SK-N-SH treated with all-trans-retinoic acid at 6 μM for 48 hours (cell line): Measurements from ENCODE around the gene PPP6C.
A peak's percentile ranks its signal among the peaks of the same experiment; 100 is the strongest.

Experiments
- ATAC-seq: fragments of 200-7000 bp; cut with Tn5 transposase; 3 replicates; pipeline ENCODE4 v1.9.1; 2020; ENCODE audit warnings: mild to moderate bottlenecking, moderate library complexity
- ARNTL ChIP-seq: fragments of 450-650 bp; formaldehyde crosslinking; IDR thresholded peaks from 2 replicates; pipeline ENCODE4 v1.5.0; 2020; ENCODE audit warnings: low read depth, mild to moderate bottlenecking, moderate library complexity, borderline replicate concordance
- BACH2 ChIP-seq: fragments of 250-450 bp; sonication (Bioruptor Pico); IDR thresholded peaks from 2 replicates; pipeline ENCODE4 v1.9.0; 2021; ENCODE audit warnings: mild to moderate bottlenecking, borderline replicate concordance
- CSDC2 ChIP-seq: fragments of 250-450 bp; sonication (Bioruptor Pico); IDR thresholded peaks from 2 replicates; pipeline ENCODE4 v1.5.0; 2020; ENCODE audit warnings: mild to moderate bottlenecking, moderate library complexity
- OSR1 ChIP-seq: fragments of 250-450 bp; sonication (Bioruptor Pico); IDR thresholded peaks from 2 replicates; pipeline ENCODE4 v1.8.0; 2022; ENCODE audit warnings: moderate library complexity, mild to moderate bottlenecking, inconsistent platforms
- PPARA ChIP-seq: fragments of 250-450 bp; sonication (Bioruptor Pico); IDR thresholded peaks from 2 replicates; pipeline ENCODE4 v1.5.0; 2020; ENCODE audit warnings: mild to moderate bottlenecking, borderline replicate concordance
- RARB ChIP-seq: fragments of 250-450 bp; sonication (Bioruptor Pico); IDR thresholded peaks from 2 replicates; pipeline ENCODE4 v1.8.0; 2021; ENCODE audit warnings: mild to moderate bottlenecking, moderate library complexity
- SNAI2 ChIP-seq: fragments of 250-450 bp; sonication (Bioruptor Pico); IDR thresholded peaks from 2 replicates; pipeline ENCODE4 v1.5.0; 2020; ENCODE audit warnings: mild to moderate bottlenecking, moderate library complexity
- TCF4 ChIP-seq: fragments of 250-450 bp; sonication (Bioruptor Pico); IDR thresholded peaks from 2 replicates; pipeline ENCODE4 v1.8.0; 2021; ENCODE audit warnings: mild to moderate bottlenecking, moderate library complexity, borderline replicate concordance
- TOX ChIP-seq: fragments of 250-450 bp; sonication (Bioruptor Pico); IDR thresholded peaks from 2 replicates; pipeline ENCODE4 v1.8.0; 2021; ENCODE audit warnings: mild to moderate bottlenecking, moderate library complexity, borderline replicate concordance
- ZC3H10 ChIP-seq: fragments of 250-450 bp; sonication (Bioruptor Pico); IDR thresholded peaks from 2 replicates; pipeline ENCODE4 v1.5.1; 2021; ENCODE audit warnings: mild to moderate bottlenecking, moderate library complexity
- ZFP3 ChIP-seq: fragments of 250-450 bp; sonication (Bioruptor Pico); IDR thresholded peaks from 2 replicates; pipeline ENCODE4 v1.5.0; 2020; ENCODE audit warnings: mild to moderate bottlenecking, moderate library complexity
- ZNF565 ChIP-seq: fragments of 450-650 bp; formaldehyde crosslinking; conservative IDR thresholded peaks from 2 replicates; pipeline ENCODE4 v1.5.0; 2020; ENCODE audit warnings: low read depth, mild to moderate bottlenecking, moderate library complexity
- ZNF70 ChIP-seq: fragments of 450-650 bp; formaldehyde crosslinking; IDR thresholded peaks from 2 replicates; pipeline ENCODE4 v1.5.0; 2020; ENCODE audit warnings: mild to moderate bottlenecking, moderate library complexity
- ZNF8 ChIP-seq: fragments of 450-650 bp; formaldehyde crosslinking; IDR thresholded peaks from 2 replicates; pipeline ENCODE4 v1.5.0; 2020; ENCODE audit warnings: mild to moderate bottlenecking, moderate library complexity
- TF ChIP-seq, protein P1 (sequence below): fragments of 250-450 bp; sonication (Bioruptor Pico); IDR thresholded peaks from 2 replicates; pipeline ENCODE4 v1.5.0; 2020; ENCODE audit warnings: mild to moderate bottlenecking, moderate library complexity
- TF ChIP-seq, protein P2 (sequence below): fragments of 250-450 bp; sonication (Bioruptor Pico); IDR thresholded peaks from 2 replicates; pipeline ENCODE4 v1.8.0; 2020; ENCODE audit warnings: mild to moderate bottlenecking, moderate library complexity, borderline replicate concordance
- TF ChIP-seq, protein P3 (sequence below): fragments of 250-450 bp; sonication (Bioruptor Pico); IDR thresholded peaks from 2 replicates; pipeline ENCODE4 v1.5.1; 2021; ENCODE audit warnings: mild to moderate bottlenecking, moderate library complexity
- TF ChIP-seq, protein P4 (sequence below): fragments of 250-450 bp; sonication (Bioruptor Pico); IDR thresholded peaks from 2 replicates; pipeline ENCODE4 v1.8.0; 2021; ENCODE audit warnings: low read depth, mild to moderate bottlenecking, moderate library complexity, borderline replicate concordance

PPP6C gene

DNA sequence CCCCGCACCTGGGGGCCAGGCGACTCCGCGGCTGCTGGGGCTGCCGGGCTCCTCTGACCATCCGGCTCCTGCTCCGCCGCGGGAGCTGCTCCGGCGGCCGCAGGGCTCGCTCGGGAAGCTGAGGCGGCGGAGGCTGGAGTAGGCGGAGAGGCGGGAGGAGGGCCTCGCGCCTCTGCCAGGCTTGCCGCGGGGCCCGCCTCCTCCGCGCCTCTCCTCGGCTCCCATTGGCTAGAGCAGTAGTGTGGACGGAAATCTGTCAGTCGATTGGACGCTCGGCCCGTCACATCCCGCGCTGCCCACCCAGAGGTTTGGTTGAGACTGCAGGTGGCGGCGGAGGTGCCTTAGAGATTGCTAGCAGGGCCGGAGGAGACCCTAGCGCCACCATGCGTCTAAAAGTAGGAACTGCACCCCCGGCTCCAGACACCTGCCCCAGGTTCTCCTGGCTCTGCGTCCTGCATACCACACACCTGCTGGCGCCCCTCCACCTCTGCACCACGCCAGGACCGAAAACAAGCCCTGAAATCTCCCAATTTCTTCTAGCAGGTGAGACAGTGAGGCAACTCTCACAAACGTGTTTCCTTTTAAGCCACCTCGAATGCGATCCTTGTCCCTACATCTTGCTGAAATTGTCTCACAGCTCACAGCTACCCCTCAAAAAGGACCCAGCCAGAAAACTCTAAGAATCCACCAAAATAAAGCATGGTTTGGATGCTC, 46.1 kb downstream of the PPP6C start, which contains the start of gene SCAI:
Gene SCAI, minus strand, starts transcription at position 152 of the 714 bp plus-strand sequence. Its CDS starts 91 bp downstream, at position 61.
- TF ChIP-seq, protein P1, sequence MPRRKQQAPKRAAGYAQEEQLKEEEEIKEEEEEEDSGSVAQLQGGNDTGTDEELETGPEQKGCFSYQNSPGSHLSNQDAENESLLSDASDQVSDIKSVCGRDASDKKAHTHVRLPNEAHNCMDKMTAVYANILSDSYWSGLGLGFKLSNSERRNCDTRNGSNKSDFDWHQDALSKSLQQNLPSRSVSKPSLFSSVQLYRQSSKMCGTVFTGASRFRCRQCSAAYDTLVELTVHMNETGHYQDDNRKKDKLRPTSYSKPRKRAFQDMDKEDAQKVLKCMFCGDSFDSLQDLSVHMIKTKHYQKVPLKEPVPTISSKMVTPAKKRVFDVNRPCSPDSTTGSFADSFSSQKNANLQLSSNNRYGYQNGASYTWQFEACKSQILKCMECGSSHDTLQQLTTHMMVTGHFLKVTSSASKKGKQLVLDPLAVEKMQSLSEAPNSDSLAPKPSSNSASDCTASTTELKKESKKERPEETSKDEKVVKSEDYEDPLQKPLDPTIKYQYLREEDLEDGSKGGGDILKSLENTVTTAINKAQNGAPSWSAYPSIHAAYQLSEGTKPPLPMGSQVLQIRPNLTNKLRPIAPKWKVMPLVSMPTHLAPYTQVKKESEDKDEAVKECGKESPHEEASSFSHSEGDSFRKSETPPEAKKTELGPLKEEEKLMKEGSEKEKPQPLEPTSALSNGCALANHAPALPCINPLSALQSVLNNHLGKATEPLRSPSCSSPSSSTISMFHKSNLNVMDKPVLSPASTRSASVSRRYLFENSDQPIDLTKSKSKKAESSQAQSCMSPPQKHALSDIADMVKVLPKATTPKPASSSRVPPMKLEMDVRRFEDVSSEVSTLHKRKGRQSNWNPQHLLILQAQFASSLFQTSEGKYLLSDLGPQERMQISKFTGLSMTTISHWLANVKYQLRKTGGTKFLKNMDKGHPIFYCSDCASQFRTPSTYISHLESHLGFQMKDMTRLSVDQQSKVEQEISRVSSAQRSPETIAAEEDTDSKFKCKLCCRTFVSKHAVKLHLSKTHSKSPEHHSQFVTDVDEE, result no peak
- TF ChIP-seq, protein P2, sequence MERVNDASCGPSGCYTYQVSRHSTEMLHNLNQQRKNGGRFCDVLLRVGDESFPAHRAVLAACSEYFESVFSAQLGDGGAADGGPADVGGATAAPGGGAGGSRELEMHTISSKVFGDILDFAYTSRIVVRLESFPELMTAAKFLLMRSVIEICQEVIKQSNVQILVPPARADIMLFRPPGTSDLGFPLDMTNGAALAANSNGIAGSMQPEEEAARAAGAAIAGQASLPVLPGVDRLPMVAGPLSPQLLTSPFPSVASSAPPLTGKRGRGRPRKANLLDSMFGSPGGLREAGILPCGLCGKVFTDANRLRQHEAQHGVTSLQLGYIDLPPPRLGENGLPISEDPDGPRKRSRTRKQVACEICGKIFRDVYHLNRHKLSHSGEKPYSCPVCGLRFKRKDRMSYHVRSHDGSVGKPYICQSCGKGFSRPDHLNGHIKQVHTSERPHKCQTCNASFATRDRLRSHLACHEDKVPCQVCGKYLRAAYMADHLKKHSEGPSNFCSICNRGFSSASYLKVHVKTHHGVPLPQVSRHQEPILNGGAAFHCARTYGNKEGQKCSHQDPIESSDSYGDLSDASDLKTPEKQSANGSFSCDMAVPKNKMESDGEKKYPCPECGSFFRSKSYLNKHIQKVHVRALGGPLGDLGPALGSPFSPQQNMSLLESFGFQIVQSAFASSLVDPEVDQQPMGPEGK (CRISPR knock-in tag), result no peak
- TF ChIP-seq CSDC2 (CRISPR knock-in tag) (no peak), PPARA (CRISPR knock-in tag) (no peak), ZNF565 (CRISPR knock-in tag) (no peak), ZNF70 (CRISPR knock-in tag) (no peak), OSR1 (CRISPR knock-in tag) (no peak), ARNTL (CRISPR knock-in tag) (no peak)
- TF ChIP-seq, protein P3, sequence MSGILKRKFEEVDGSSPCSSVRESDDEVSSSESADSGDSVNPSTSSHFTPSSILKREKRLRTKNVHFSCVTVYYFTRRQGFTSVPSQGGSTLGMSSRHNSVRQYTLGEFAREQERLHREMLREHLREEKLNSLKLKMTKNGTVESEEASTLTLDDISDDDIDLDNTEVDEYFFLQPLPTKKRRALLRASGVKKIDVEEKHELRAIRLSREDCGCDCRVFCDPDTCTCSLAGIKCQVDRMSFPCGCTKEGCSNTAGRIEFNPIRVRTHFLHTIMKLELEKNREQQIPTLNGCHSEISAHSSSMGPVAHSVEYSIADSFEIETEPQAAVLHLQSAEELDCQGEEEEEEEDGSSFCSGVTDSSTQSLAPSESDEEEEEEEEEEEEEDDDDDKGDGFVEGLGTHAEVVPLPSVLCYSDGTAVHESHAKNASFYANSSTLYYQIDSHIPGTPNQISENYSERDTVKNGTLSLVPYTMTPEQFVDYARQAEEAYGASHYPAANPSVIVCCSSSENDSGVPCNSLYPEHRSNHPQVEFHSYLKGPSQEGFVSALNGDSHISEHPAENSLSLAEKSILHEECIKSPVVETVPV (CRISPR knock-in tag), result no peak
- peak; percentile 100 for ATAC-seq

DNA sequence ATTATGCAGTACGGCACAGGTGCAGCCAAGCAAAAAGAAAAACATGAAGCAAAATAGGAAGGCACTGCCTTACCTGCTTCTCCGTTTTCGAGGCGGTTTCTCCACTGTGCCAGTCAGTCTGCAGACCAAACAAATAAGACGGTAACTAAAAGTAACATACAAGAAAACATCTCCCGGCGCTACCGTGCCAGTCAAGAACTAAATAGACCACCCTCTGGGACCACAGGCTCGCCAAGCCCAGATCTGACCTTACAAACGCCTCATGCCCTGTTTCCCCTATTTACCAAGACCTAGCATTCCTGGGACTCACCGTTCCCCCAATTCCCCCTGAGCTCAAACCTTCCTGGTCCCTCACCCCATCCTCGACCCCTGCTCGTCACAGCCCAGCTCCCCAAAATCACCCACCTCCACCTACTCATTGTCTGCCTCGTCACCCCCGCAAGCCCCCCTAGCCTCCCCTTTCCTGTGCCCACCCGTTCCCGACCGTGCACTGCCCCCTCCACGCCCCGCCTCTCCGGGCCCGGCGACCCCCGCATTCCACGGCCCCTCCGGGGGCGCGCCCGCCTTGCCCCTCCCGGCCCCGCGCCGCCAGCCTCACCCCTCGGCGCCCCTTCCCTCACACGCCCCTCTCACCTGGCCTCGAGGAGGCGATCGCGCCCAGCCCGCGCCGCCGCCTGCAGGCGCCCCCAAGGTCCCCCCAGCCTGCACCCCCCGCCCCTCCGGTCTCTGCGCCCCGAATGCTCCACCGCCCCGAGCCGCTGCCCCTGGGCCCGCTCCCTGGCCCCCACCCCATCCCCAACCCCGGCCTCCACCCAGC, 46.8 kb downstream of the PPP6C start:
- TF ChIP-seq SNAI2 (CRISPR knock-in tag) (no peak), BACH2 (CRISPR knock-in tag) (no peak), PPARA (CRISPR knock-in tag) (no peak), RARB (CRISPR knock-in tag) (no peak), ZC3H10 (no peak)
- TF ChIP-seq, protein P4, sequence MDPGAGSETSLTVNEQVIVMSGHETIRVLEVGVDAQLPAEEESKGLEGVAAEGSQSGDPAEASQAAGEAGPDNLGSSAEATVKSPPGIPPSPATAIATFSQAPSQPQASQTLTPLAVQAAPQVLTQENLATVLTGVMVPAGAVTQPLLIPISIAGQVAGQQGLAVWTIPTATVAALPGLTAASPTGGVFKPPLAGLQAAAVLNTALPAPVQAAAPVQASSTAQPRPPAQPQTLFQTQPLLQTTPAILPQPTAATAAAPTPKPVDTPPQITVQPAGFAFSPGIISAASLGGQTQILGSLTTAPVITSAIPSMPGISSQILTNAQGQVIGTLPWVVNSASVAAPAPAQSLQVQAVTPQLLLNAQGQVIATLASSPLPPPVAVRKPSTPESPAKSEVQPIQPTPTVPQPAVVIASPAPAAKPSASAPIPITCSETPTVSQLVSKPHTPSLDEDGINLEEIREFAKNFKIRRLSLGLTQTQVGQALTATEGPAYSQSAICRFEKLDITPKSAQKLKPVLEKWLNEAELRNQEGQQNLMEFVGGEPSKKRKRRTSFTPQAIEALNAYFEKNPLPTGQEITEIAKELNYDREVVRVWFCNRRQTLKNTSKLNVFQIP, result no peak
- ATAC-seq, result no peak

DNA sequence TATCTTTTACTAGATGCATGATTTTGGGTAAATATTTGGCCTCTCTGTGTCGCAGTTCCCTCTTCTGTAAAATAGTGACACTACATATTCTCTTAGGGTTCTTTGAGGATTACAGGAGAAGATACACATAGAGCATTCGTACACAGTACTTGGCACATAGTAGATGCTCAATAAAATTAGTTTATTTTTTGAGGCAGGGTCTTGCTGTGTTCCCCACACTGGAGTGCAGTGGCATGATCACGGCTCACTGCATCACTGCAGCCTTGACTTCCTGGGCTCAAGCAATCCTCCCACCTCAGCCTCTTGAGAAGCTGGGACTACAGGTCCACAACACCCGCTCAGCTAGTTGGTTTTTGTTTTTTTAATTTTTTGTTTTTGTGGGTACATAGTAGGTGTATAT, 47.9 kb downstream of the PPP6C start:
- ATAC-seq, result no peak
- TF ChIP-seq, protein P4, result no peak
- no peak for TF ChIP-seq ZNF70 (CRISPR knock-in tag)
- no peak for TF ChIP-seq TOX (CRISPR knock-in tag)
- TF ChIP-seq ARNTL (CRISPR knock-in tag), result no peak
- TF ChIP-seq, protein P1, result no peak
- TF ChIP-seq SNAI2 (CRISPR knock-in tag), result no peak
- no peak for TF ChIP-seq ZNF8 (CRISPR knock-in tag)
- TF ChIP-seq, protein P2 (CRISPR knock-in tag), result no peak
- no peak for TF ChIP-seq ZFP3 (CRISPR knock-in tag)
- TF ChIP-seq, protein P3 (CRISPR knock-in tag), result no peak
- TF ChIP-seq TCF4 (CRISPR knock-in tag), result no peak
- TF ChIP-seq ZNF565 (CRISPR knock-in tag), result no peak
